Effector memory CD4-positive, alpha-beta T cell (primary cell): ENCODE results near the gene ARHGEF7.

Experiments
- DNase-seq, 3 donors: peaks; one replicate each; pipeline ENCODE4 v3.0.0-alpha.2; 2020
- H3K27ac ChIP-seq: 2 replicates; pipeline ENCODE4 v1.7.0; 2013; ENCODE audit warnings: mild to moderate bottlenecking, low read length, moderate library complexity; ENCODE audit not compliant: insufficient read depth, poor library complexity, severe bottlenecking
- H3K27me3 ChIP-seq: replicated peaks from 2 replicates; pipeline ENCODE4 v1.7.0; 2013; ENCODE audit warnings: mild to moderate bottlenecking, low read length; ENCODE audit not compliant: insufficient read depth, control insufficient read depth, poor library complexity, severe bottlenecking
- H3K36me3 ChIP-seq: 2 replicates; pipeline ENCODE4 v1.7.0; 2013; ENCODE audit warnings: mild to moderate bottlenecking, low read length, moderate library complexity; ENCODE audit not compliant: control insufficient read depth, insufficient read depth
- H3K4me1 ChIP-seq: 2 replicates; pipeline ENCODE4 v1.7.0; 2013; ENCODE audit warnings: low read length, mild to moderate bottlenecking; ENCODE audit not compliant: control insufficient read depth, insufficient read depth, poor library complexity, severe bottlenecking
- H3K4me3 ChIP-seq: 2 replicates; pipeline ENCODE4 v1.7.0; 2013; ENCODE audit warnings: low read length, low read depth, mild to moderate bottlenecking; ENCODE audit not compliant: insufficient read depth, poor library complexity, severe bottlenecking
- H3K9me3 ChIP-seq: 2 replicates; pipeline ENCODE4 v1.7.0; 2013; ENCODE audit warnings: mild to moderate bottlenecking, low read length, moderate library complexity; ENCODE audit not compliant: control insufficient read depth

Gene ARHGEF7

GRCh38 chr13:111177081-111177711, 62.1 kb downstream of the ARHGEF7 start:
- peaks cover 47% of the 10 kb centered on the region for H3K4me1 ChIP-seq

GRCh38 chr13:111177921-111178320, 62.8 kb downstream of the ARHGEF7 start:
- DNase-seq = no peak
- Histone ChIP-seq H3K4me1 (peaks cover 47% of the 10 kb centered on the region), H3K27me3 (no peaks in the 10 kb centered on the region), H3K4me3 (no peak overlapping the region), H3K9me3 (no peaks in the 10 kb centered on the region), H3K36me3 (peaks cover 7% of the 10 kb centered on the region), H3K27ac (peak overlapping the region; percentile 64)

More at GRCh38 chr13:111177081-111177711, 62.1 kb downstream of the ARHGEF7 start:
- no peaks in the 10 kb centered on the region for H3K9me3 ChIP-seq
- H3K27me3 ChIP-seq = no peaks in the 10 kb centered on the region
- peak; percentile 55 to 68 (median 61) for DNase-seq
- peak overlapping the region; percentile 64 for H3K27ac ChIP-seq
- peaks cover 8% of the 10 kb centered on the region for H3K36me3 ChIP-seq
- no peak overlapping the region for H3K4me3 ChIP-seq

GRCh38 chr13:111178402-111178801, 63.3 kb downstream of the ARHGEF7 start:
- H3K27me3 ChIP-seq = no peaks in the 10 kb centered on the region
- peak overlapping the region; percentile 19 for H3K27ac ChIP-seq
- no peak overlapping the region for H3K4me3 ChIP-seq
- no peaks in the 10 kb centered on the region for H3K9me3 ChIP-seq
- no peak for DNase-seq
- H3K36me3 ChIP-seq = peaks cover 2% of the 10 kb centered on the region
- H3K4me1 ChIP-seq = peaks cover 47% of the 10 kb centered on the region

- H3K9me3 ChIP-seq = no peaks in the 10 kb centered on the region
- DNase-seq = no peak
- peaks cover 62% of the 10 kb centered on the region for H3K4me1 ChIP-seq
- H3K4me3 ChIP-seq = no peak overlapping the region
- H3K36me3 ChIP-seq = no peaks in the 10 kb centered on the region
- peak overlapping the region; percentile 44 for H3K27ac ChIP-seq
- no peaks in the 10 kb centered on the region for H3K27me3 ChIP-seq
These were observed 65.0 kb downstream of the ARHGEF7 start for GRCh38 chr13:111179908-111180760.

GRCh38 chr13:111181977-111182376, 66.9 kb downstream of the ARHGEF7 start:
- peaks cover 62% of the 10 kb centered on the region for H3K4me1 ChIP-seq
- H3K4me3 ChIP-seq = no peak overlapping the region
- H3K9me3 ChIP-seq = no peaks in the 10 kb centered on the region
- H3K27ac ChIP-seq = no peak overlapping the region
- no peak for DNase-seq
- H3K36me3 ChIP-seq = no peaks in the 10 kb centered on the region
- H3K27me3 ChIP-seq = no peaks in the 10 kb centered on the region

GRCh38 chr13:111183087-111183645, 68.1 kb downstream of the ARHGEF7 start:
- H3K9me3 ChIP-seq = no peaks in the 10 kb centered on the region
- no peaks in the 10 kb centered on the region for H3K27me3 ChIP-seq
- H3K4me1 ChIP-seq = peaks cover 56% of the 10 kb centered on the region
- DNase-seq = no peak
- peaks cover 4% of the 10 kb centered on the region for H3K36me3 ChIP-seq
- H3K27ac ChIP-seq = no peak overlapping the region
- H3K4me3 ChIP-seq = no peak overlapping the region

- DNase-seq = no peak
- no peak overlapping the region for H3K4me3 ChIP-seq
- no peaks in the 10 kb centered on the region for H3K9me3 ChIP-seq
- H3K27ac ChIP-seq = peak overlapping the region; percentile 59
- peaks cover 4% of the 10 kb centered on the region for H3K36me3 ChIP-seq
- peaks cover 52% of the 10 kb centered on the region for H3K4me1 ChIP-seq
- H3K27me3 ChIP-seq = no peaks in the 10 kb centered on the region
These were observed 68.8 kb downstream of the ARHGEF7 start for GRCh38 chr13:111183959-111184358.

GRCh38 chr13:111184458-111185401, 69.6 kb downstream of the ARHGEF7 start:
- no peak overlapping the region for H3K4me3 ChIP-seq
- H3K27ac ChIP-seq = peak overlapping the region; percentile 59
- H3K36me3 ChIP-seq = peaks cover 4% of the 10 kb centered on the region
- H3K9me3 ChIP-seq = no peaks in the 10 kb centered on the region
- no peaks in the 10 kb centered on the region for H3K27me3 ChIP-seq
- DNase-seq = peak in 2 of 3 donors; percentile 13 to 19
- peaks cover 47% of the 10 kb centered on the region for H3K4me1 ChIP-seq

- Histone ChIP-seq H3K9me3 (no peaks in the 10 kb centered on the region), H3K27me3 (no peaks in the 10 kb centered on the region), H3K36me3 (peaks cover 4% of the 10 kb centered on the region), H3K4me1 (peaks cover 40% of the 10 kb centered on the region), H3K4me3 (no peak overlapping the region), H3K27ac (no peak overlapping the region)
- no peak for DNase-seq
These were observed 71.3 kb downstream of the ARHGEF7 start for GRCh38 chr13:111186305-111186935.
